Mesodermal cell (in vitro differentiated cells): ENCODE measurements around the gene RNASE2.

ENCODE experiments used
- H3K27ac ChIP-seq: 2 replicates; pipeline ENCODE4 v1.7.0; 2013; ENCODE audit warnings: mild to moderate bottlenecking, low read depth, low read length, moderate library complexity; ENCODE audit not compliant: severe bottlenecking
- H3K36me3 ChIP-seq: 2 replicates; pipeline ENCODE4 v1.7.1; 2013; ENCODE audit warnings: mild to moderate bottlenecking, low read length, moderate library complexity; ENCODE audit not compliant: control insufficient read depth, insufficient read depth
- H3K4me1 ChIP-seq: one replicate; pipeline ENCODE4 v1.7.1; 2013; ENCODE audit warnings: mild to moderate bottlenecking, low read length; ENCODE audit not compliant: insufficient read depth, control insufficient read depth, poor library complexity, severe bottlenecking
- H3K4me3 ChIP-seq: 2 replicates; pipeline ENCODE4 v1.7.0; 2013; ENCODE audit warnings: low read length, control low read depth, mild to moderate bottlenecking; ENCODE audit not compliant: insufficient read depth, poor library complexity, severe bottlenecking; ENCODE audit errors: extremely low read depth
- H3K9me3 ChIP-seq: 2 replicates; pipeline ENCODE4 v1.7.1; 2013; ENCODE audit warnings: mild to moderate bottlenecking, low read length, moderate library complexity; ENCODE audit not compliant: control insufficient read depth
- WGBS, 2 experiments: methylation state at CpG; one replicate each; pipeline ENCODE4 v1.1.5; 2013; ENCODE audit warnings: missing lambda C conversion rate in 2 of 2; ENCODE audit not compliant: insufficient coverage in 2 of 2; 5-methylcytosine and 5-hydroxymethylcytosine counted together

RNASE2 gene

GRCh38 chr14:20998674-20999366, 43.5 kb downstream of the RNASE2 start, which contains the start of gene SLC39A2:
SLC39A2 (plus strand) TSS chr14:20999293; CDS start chr14:20999447, 154 bp downstream.
- WGBS, 2 experiments: 18 to 24% methylated on average over 3 of the region's 6 CpGs

GRCh38 chr14:20999591-20999990, 44.3 kb downstream of the RNASE2 start:
- Histone ChIP-seq H3K9me3 (no peaks in the 10 kb centered on the region), H3K36me3 (peaks cover 27% of the 10 kb centered on the region), H3K4me3 (no peak overlapping the region), H3K4me1 (peaks cover 26% of the 10 kb centered on the region), H3K27ac (peak overlapping the region; percentile 1)
- 90 to 96% methylated on average over 4 of the region's 4 CpGs for WGBS, 2 experiments

More at GRCh38 chr14:20998674-20999366, 43.5 kb downstream of the RNASE2 start, which contains the start of gene SLC39A2:
- H3K9me3 ChIP-seq: no peaks in the 10 kb centered on the region
- peaks cover 34% of the 10 kb centered on the region for H3K36me3 ChIP-seq
- peak within 1 kb of the TSS; percentile 7 for H3K4me3 ChIP-seq
- peaks cover 26% of the 10 kb centered on the region for H3K4me1 ChIP-seq
- peak within 1 kb of the TSS; percentile 57 for H3K27ac ChIP-seq

- Histone ChIP-seq H3K36me3 (peaks cover 11% of the 10 kb centered on the region), H3K27ac (no peak overlapping the region), H3K9me3 (no peaks in the 10 kb centered on the region), H3K4me1 (peaks cover 26% of the 10 kb centered on the region), H3K4me3 (no peak overlapping the region)
- 88 to 90% methylated on average over 2 to 4 of the region's 7 CpGs for WGBS, 2 experiments
Measured at GRCh38 chr14:21001218-21001617, 45.9 kb downstream of the RNASE2 start.

GRCh38 chr14:21003788-21004346, 48.6 kb downstream of the RNASE2 start:
- Histone ChIP-seq H3K4me3 (no peak overlapping the region), H3K4me1 (peaks cover 17% of the 10 kb centered on the region), H3K36me3 (no peaks in the 10 kb centered on the region), H3K9me3 (no peaks in the 10 kb centered on the region), H3K27ac (peak overlapping the region; percentile 57)
- 86 to 98% methylated on average over 9 to 11 of the region's 14 CpGs for WGBS, 2 experiments
